Pancreas (tissue), 10 donors: ENCODE results near the gene MYBPC3. TPM values are rescaled to one million over a fixed set of nuclear protein-coding genes. Genes with fewer than 3 reads are reported as not detected.

Experiments
- ATAC-seq, 4 donors: fragments of 200-7000 bp; cut with Tn5 transposase; one replicate each; pipeline versions ENCODE4 v1.8.0 to v1.9.1; 2020; ENCODE audit warnings: mild to moderate bottlenecking in 4 of 4, moderate library complexity in 4 of 4
- DNase-seq, 6 donors: peaks; one replicate each; pipeline ENCODE4 v3.0.0-alpha.2; 2020
- FAIRE-seq: peaks from 2 replicates; lab custom pipeline; 2012; peaks lifted over from hg19 to GRCh38; lab: Jason Lieb, UNC
- H3K27ac ChIP-seq, 4 donors: fragments of 200-600 bp; sonication (generic); 1 replicate in 3 of 4; 2 replicates in 1 of 4; pipeline versions ENCODE4 v1.5.0 to v1.8.0; 2020
- H3K27me3 ChIP-seq, 4 donors: fragments of 200-600 bp; one replicate each; pipeline ENCODE4 v1.8.0; 2021
- H3K36me3 ChIP-seq, 3 donors: fragments of 200-600 bp; sonication (generic) in 1 of 3; one replicate each; pipeline versions ENCODE4 v1.5.0 to v1.8.0; 2020 to 2021
- H3K4me1 ChIP-seq, 3 donors: fragments of 200-600 bp; one replicate each; pipeline ENCODE4 v1.8.0; 2021
- H3K4me3 ChIP-seq, 4 donors: fragments of 200-600 bp; sonication (generic) in 2 of 4; one replicate each; pipeline versions ENCODE4 v1.5.0 to v1.8.0; 2020 to 2021
- H3K9me3 ChIP-seq, 4 donors: fragments of 200-600 bp; one replicate each; pipeline ENCODE4 v1.8.0; 2021
- WGBS, 2 donors: extraction: QIAGEN DNeasy Blood & Tissue Kit; methylation state at CpG; one replicate each; pipeline ENCODE4 v1.1.7; 2013; 5-methylcytosine and 5-hydroxymethylcytosine counted together
- intact Hi-C, 3 donors: fragments of 100-400 bp; cut with DNase I; formaldehyde crosslinking; loops; one replicate each; pipeline versions ENCODE4 v1.11.1 to v1.14.2; 2022
- polyA plus RNA-seq, 2 donors: library from polyadenylated mRNA; stranded (reverse); fragments of 200-250 nt; gene quantifications; one replicate each; pipeline ENCODE4 v1.2.3, GENCODE V29; 2013
- total RNA-seq, 6 donors: library from RNA; stranded (reverse); fragmentation: NEBNext Ultra II Directional in 4 of 6; extraction: Animal tissue kit (Norgen Biotek cat#: 25700) in 4 of 6; gene quantifications; one replicate each; pipeline versions ENCODE4 v1.2.1 to v1.2.4, GENCODE V29; 2021 to 2023
- TF ChIP-seq, protein P1 (sequence below), 4 donors: fragments of 200-600 bp; sonication (generic) in 3 of 4; IDR thresholded peaks; one replicate each; pipeline versions ENCODE4 v1.5.0 to v1.8.0; 2021; ENCODE audit warnings: antibody characterized with exemption in 4 of 4
- donor health status: healthy with polysubstance abuse.
- donor health status: DM: no; HTN: no; CAD: no; lungs with moderate emphysema.
- donor health status: DM: no; HTN: no; CAD: no.
- donor health status: control.
- donor health status: control.
- donor health status: Bipolar disorder and iron deficiency.
- donor health status: DM: yes; HTN: yes; CAD: no.
- donor health status: DM: no; HTN: no; CAD: no.
- donor health status: DM: no; HTN: no; CAD: no.
- donor health status: DM: yes; HTN: yes; CAD: no.

The MYBPC3 gene
- total and polyA plus RNA-seq, 8 donors: 0.06 to 1.0 (median 0.12) TPM; not detected in 2

DNA sequence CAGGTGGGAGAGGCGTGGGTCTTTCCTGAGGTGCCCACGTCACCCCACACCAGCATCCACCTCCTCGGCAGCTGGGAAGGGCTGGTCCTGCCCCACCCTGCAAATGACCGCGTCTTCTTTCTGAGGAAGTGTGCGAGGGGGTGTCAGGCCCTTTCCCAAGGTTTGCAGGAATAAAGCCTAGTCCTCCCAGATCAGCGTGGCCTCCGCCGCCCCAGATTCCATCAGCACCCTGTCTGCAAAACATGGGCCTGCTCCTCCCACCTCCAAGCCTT is 41.5 kb upstream of the MYBPC3 start:
- Histone ChIP-seq H3K36me3 (no peaks in the 10 kb centered on the region), H3K4me1 (no peaks in the 10 kb centered on the region), H3K9me3 (no peaks in the 10 kb centered on the region), H3K4me3 (peak overlapping the region in 1 of 4 donors; percentile 5), H3K27me3 (no peaks in the 10 kb centered on the region), H3K27ac (peak overlapping the region in 2 of 4 donors; percentile 61 to 78)
- intact Hi-C loops: no loop called here
- ATAC-seq (peak in 2 of 4 donors; percentile 9 to 10), FAIRE-seq (no peak), DNase-seq (no peak)
- 89 to 92% methylated on average over 9 of the region's 9 CpGs for WGBS, 2 donors
- TF ChIP-seq, protein P1, sequence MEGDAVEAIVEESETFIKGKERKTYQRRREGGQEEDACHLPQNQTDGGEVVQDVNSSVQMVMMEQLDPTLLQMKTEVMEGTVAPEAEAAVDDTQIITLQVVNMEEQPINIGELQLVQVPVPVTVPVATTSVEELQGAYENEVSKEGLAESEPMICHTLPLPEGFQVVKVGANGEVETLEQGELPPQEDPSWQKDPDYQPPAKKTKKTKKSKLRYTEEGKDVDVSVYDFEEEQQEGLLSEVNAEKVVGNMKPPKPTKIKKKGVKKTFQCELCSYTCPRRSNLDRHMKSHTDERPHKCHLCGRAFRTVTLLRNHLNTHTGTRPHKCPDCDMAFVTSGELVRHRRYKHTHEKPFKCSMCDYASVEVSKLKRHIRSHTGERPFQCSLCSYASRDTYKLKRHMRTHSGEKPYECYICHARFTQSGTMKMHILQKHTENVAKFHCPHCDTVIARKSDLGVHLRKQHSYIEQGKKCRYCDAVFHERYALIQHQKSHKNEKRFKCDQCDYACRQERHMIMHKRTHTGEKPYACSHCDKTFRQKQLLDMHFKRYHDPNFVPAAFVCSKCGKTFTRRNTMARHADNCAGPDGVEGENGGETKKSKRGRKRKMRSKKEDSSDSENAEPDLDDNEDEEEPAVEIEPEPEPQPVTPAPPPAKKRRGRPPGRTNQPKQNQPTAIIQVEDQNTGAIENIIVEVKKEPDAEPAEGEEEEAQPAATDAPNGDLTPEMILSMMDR (IDR thresholded peaks at IDR 0.05): no peak

DNA sequence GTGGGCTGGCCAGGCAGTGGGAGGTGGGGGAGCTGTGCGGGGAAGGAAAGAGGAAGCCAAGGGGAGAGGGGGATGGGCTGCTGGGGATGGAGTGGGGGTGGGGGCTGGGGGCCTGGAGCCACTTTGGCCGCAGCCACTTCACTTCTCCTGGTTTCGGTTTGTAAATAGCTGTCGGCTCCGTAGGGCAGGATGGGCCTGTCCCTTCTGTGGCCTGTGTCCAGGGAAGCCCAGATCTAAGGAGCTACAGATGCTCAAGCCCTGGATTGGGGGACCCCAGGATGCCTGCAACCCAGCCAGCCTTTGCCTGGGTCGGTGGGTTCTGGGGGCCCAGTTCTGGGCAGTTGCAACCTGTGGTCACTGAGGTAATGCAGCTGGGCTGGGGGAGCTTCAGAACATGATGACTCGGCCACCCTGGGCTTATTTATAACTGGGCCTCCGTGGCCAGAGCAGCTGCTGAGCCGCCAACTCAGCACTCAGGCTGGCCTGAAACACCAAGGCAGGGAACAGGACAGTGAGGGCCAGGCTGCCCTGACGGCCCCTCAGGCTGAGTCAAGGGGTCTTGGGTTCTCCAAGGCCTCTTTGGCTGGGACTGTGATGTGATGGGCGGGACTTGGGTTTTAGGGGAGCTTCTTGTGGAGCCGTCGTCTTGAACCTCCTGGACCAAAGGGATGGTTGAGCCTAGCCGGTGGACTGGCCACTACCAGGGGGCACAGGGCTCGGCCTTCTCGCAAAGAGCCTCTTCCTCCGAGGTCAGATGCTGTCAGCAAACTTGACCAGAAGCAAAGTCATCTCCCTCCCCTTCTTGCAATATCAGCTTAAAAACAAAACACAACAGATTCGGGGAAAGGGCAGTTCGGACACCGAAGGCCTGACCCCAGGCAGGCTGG is 40.9 kb upstream of the MYBPC3 start:
- H3K27ac ChIP-seq: peak overlapping the region in 2 of 4 donors; percentile 61 to 78
- DNase-seq: peak in 2 of 6 donors; percentile 48 to 55
- peak in 3 of 4 donors; percentile 37 to 54 (median 43) for ATAC-seq
- no peaks in the 10 kb centered on the region for H3K4me1 ChIP-seq
- FAIRE-seq: no peak
- intact Hi-C loops: no loop called here
- no peaks in the 10 kb centered on the region for H3K9me3 ChIP-seq
- TF ChIP-seq, protein P1 (IDR thresholded peaks at IDR 0.05): no peak
- no peaks in the 10 kb centered on the region for H3K36me3 ChIP-seq
- no peak overlapping the region for H3K4me3 ChIP-seq
- H3K27me3 ChIP-seq: no peaks in the 10 kb centered on the region
- WGBS, 2 donors: 78 to 86% methylated on average over 19 to 20 of the region's 20 CpGs

DNA sequence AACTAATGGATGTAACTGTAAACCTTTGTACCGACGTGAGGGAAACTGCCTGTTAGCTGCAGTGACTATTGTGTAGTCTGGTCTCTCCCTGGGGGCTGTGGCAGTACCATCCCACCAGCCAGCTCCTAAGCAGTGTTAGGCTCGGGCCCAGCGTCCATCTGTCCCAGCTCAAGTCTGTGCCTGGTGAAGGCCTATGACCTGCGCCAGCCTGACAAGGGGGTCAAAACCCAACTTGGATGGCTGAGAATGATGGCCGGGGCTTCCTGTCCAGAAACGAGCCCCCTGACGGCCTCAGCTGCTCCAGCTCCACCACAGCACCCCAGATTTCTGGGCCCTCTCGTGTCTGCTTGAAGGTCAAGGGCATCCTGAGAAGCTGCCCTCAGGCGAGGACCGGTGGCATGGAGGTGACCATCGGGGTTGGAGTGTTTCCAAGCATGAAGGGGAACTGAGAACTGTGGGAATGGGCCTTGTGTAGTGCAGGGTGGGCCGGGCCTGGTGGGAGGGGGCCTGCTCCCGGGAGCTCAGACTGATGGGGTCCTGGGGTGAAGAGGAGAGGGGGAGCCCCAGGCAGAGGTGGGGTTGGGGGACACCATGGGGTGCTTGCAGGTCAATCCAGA is 40.2 kb upstream of the MYBPC3 start:
- DNase-seq: no peak
- intact Hi-C loops: no loop called here
- TF ChIP-seq, protein P1 (IDR thresholded peaks at IDR 0.05): no peak
- Histone ChIP-seq H3K4me3 (no peak overlapping the region), H3K27ac (peak overlapping the region in 1 of 4 donors; percentile 23), H3K36me3 (no peaks in the 10 kb centered on the region), H3K27me3 (no peaks in the 10 kb centered on the region), H3K4me1 (no peaks in the 10 kb centered on the region), H3K9me3 (no peaks in the 10 kb centered on the region)
- WGBS, 2 donors: 77 to 78% methylated on average over 14 of the region's 14 CpGs
- no peak for FAIRE-seq
- ATAC-seq: peak in 1 of 4 donors; percentile 7

DNA sequence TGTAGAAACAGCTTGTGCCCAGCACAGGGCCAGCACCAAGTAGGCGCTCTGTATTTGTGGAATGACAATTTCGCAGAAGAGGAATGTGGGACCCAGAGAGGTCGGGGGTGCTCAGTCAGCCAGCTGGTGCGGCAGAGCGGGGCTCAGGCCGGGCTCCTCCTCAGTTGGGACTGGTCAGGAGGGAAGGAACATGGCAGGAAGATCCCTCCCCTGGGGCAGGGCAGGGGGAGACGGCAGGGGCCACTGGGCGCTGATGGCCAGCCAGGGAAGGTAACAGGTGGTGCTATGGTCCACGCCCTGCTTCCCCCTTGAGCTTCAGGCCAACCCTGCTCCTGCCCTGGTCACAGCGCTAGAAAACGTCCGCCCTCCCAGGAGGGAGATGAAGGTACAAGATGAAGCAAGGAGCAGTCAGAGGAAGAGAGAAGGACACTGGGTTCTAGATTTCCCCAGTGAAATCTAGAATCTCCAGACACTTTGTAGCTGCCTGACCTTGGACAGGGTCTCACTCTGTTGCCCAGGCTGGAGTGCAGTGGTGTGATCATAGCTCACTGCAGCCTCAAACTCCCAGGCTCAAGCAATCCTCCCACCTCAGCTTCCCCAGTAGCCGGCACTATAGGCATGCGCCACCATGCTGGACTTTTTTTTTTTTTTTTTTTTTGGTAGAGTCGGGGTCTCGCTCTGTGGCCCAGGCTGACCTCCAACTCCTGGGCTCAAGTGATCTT is 39.4 kb upstream of the MYBPC3 start:
- TF ChIP-seq, protein P1 (IDR thresholded peaks at IDR 0.05): no peak
- WGBS, 2 donors: 88% methylated on average over 15 to 16 of the region's 16 CpGs

More for the DNA sequence above, 39.4 kb upstream of the MYBPC3 start:
- DNase-seq: no peak
- H3K27ac ChIP-seq: peak overlapping the region in 2 of 4 donors; percentile 39
- H3K4me1 ChIP-seq: no peaks in the 10 kb centered on the region
- H3K27me3 ChIP-seq: no peaks in the 10 kb centered on the region
- FAIRE-seq: no peak
- ATAC-seq: no peak
- no peaks in the 10 kb centered on the region for H3K9me3 ChIP-seq
- no peaks in the 10 kb centered on the region for H3K36me3 ChIP-seq
- intact Hi-C loops: no loop called here
- H3K4me3 ChIP-seq: no peak overlapping the region
